Ectodermal cell (in vitro differentiated cells): ENCODE measurements around the gene ACTR1A.

ENCODE experiments used
- H3K27ac ChIP-seq: 2 replicates; pipeline ENCODE4 v1.7.0; 2013; ENCODE audit warnings: mild to moderate bottlenecking, low read depth, low read length; ENCODE audit not compliant: insufficient read depth, poor library complexity, severe bottlenecking
- H3K27me3 ChIP-seq: 2 replicates; pipeline ENCODE4 v1.7.0; 2013; ENCODE audit warnings: mild to moderate bottlenecking, low read length; ENCODE audit not compliant: insufficient read depth, control insufficient read depth, poor library complexity, severe bottlenecking
- H3K36me3 ChIP-seq: one replicate; pipeline ENCODE4 v1.7.0; 2013; ENCODE audit warnings: low read length; ENCODE audit not compliant: control insufficient read depth, insufficient read depth
- H3K4me1 ChIP-seq: one replicate; pipeline ENCODE4 v1.7.0; 2013; ENCODE audit warnings: low read length; ENCODE audit not compliant: control insufficient read depth, insufficient read depth
- H3K4me3 ChIP-seq: 2 replicates; pipeline ENCODE4 v1.7.0; 2013; ENCODE audit warnings: low read depth, low read length, control low read depth; ENCODE audit not compliant: insufficient read depth
- H3K9me3 ChIP-seq: 2 replicates; pipeline ENCODE4 v1.7.0; 2013; ENCODE audit warnings: mild to moderate bottlenecking, low read length, moderate library complexity; ENCODE audit not compliant: control insufficient read depth
- WGBS, 2 experiments: methylation state at CpG; one replicate each; pipeline ENCODE4 v1.1.7; 2013; ENCODE audit warnings: missing lambda C conversion rate in 2 of 2; 5-methylcytosine and 5-hydroxymethylcytosine counted together

ACTR1A gene

GRCh38 chr10:102449321-102450123 is 53.0 kb downstream of the ACTR1A start:
- Histone ChIP-seq H3K9me3 (no peaks in the 10 kb centered on the region), H3K27me3 (peaks cover 10% of the 10 kb centered on the region), H3K36me3 (no peaks in the 10 kb centered on the region), H3K4me1 (peaks cover 15% of the 10 kb centered on the region), H3K4me3 (peak overlapping the region; percentile 61), H3K27ac (no peak overlapping the region)
- 11% methylated on average over 30 of the region's 30 CpGs for WGBS, 2 experiments

GRCh38 chr10:102444851-102445250 is 57.7 kb downstream of the ACTR1A start:
- H3K27ac ChIP-seq: no peak overlapping the region
- H3K27me3 ChIP-seq: no peaks in the 10 kb centered on the region
- H3K4me3 ChIP-seq: no peak overlapping the region
- 88 to 90% methylated on average over 2 of the region's 2 CpGs for WGBS, 2 experiments
- H3K4me1 ChIP-seq: no peaks in the 10 kb centered on the region
- H3K36me3 ChIP-seq: no peaks in the 10 kb centered on the region
- H3K9me3 ChIP-seq: no peaks in the 10 kb centered on the region

GRCh38 chr10:102438374-102438773 is 64.1 kb downstream of the ACTR1A start:
- 80 to 88% methylated on average over 1 of the region's 1 CpG for WGBS, 2 experiments
- no peaks in the 10 kb centered on the region for H3K36me3 ChIP-seq
- no peak overlapping the region for H3K27ac ChIP-seq
- no peak overlapping the region for H3K4me3 ChIP-seq
- H3K4me1 ChIP-seq: peaks cover 6% of the 10 kb centered on the region
- no peaks in the 10 kb centered on the region for H3K9me3 ChIP-seq
- peaks cover 33% of the 10 kb centered on the region for H3K27me3 ChIP-seq

GRCh38 chr10:102437515-102437914 is 65.0 kb downstream of the ACTR1A start:
- 94 to 96% methylated on average over 3 of the region's 3 CpGs for WGBS, 2 experiments
- Histone ChIP-seq H3K36me3 (no peaks in the 10 kb centered on the region), H3K27me3 (peaks cover 40% of the 10 kb centered on the region), H3K9me3 (no peaks in the 10 kb centered on the region), H3K4me3 (no peak overlapping the region), H3K27ac (no peak overlapping the region), H3K4me1 (peaks cover 6% of the 10 kb centered on the region)

GRCh38 chr10:102436312-102436711 is 66.2 kb downstream of the ACTR1A start:
- 91 to 92% methylated on average over 6 of the region's 6 CpGs for WGBS, 2 experiments
- Histone ChIP-seq H3K9me3 (no peaks in the 10 kb centered on the region), H3K27me3 (peaks cover 40% of the 10 kb centered on the region), H3K4me3 (no peak overlapping the region), H3K27ac (no peak overlapping the region), H3K4me1 (peaks cover 9% of the 10 kb centered on the region), H3K36me3 (no peaks in the 10 kb centered on the region)

GRCh38 chr10:102435529-102436233 is 66.8 kb downstream of the ACTR1A start:
- Histone ChIP-seq H3K9me3 (no peaks in the 10 kb centered on the region), H3K27ac (no peak overlapping the region), H3K4me1 (peaks cover 10% of the 10 kb centered on the region), H3K4me3 (no peak overlapping the region), H3K27me3 (peaks cover 40% of the 10 kb centered on the region), H3K36me3 (no peaks in the 10 kb centered on the region)
- 7 to 8% methylated on average over 12 to 14 of the region's 14 CpGs for WGBS, 2 experiments

GRCh38 chr10:102435133-102435497 is 67.4 kb downstream of the ACTR1A start:
- peaks cover 10% of the 10 kb centered on the region for H3K4me1 ChIP-seq
- no peak overlapping the region for H3K4me3 ChIP-seq
- no peaks in the 10 kb centered on the region for H3K36me3 ChIP-seq
- peaks cover 40% of the 10 kb centered on the region for H3K27me3 ChIP-seq
- H3K9me3 ChIP-seq: no peaks in the 10 kb centered on the region
- WGBS, 2 experiments: 16 to 18% methylated on average over 5 of the region's 5 CpGs
- no peak overlapping the region for H3K27ac ChIP-seq

- 25 to 26% methylated on average over 9 of the region's 9 CpGs for WGBS, 2 experiments
- peaks cover 40% of the 10 kb centered on the region for H3K27me3 ChIP-seq
- H3K27ac ChIP-seq: no peak overlapping the region
- no peaks in the 10 kb centered on the region for H3K36me3 ChIP-seq
- no peak overlapping the region for H3K4me3 ChIP-seq
- no peaks in the 10 kb centered on the region for H3K9me3 ChIP-seq
- peaks cover 10% of the 10 kb centered on the region for H3K4me1 ChIP-seq
These were observed 67.9 kb downstream of the ACTR1A start for GRCh38 chr10:102434394-102435132.

- Histone ChIP-seq H3K9me3 (no peaks in the 10 kb centered on the region), H3K4me3 (no peak overlapping the region), H3K4me1 (peaks cover 10% of the 10 kb centered on the region), H3K27me3 (peaks cover 40% of the 10 kb centered on the region), H3K36me3 (no peaks in the 10 kb centered on the region), H3K27ac (no peak overlapping the region)
- 70 to 73% methylated on average over 5 of the region's 5 CpGs for WGBS, 2 experiments
These were observed 68.9 kb downstream of the ACTR1A start for GRCh38 chr10:102433619-102434046.
